Naive thymus-derived CD8-positive, alpha-beta T cell (primary cell): Measurements from ENCODE around the gene FRMD6. TPM values are rescaled to one million over a fixed set of nuclear protein-coding genes. Genes with fewer than 3 reads are reported as not detected.
A peak's percentile ranks its signal among the peaks of the same experiment; 100 is the strongest.
"Not testable (repeated sequence)": the region's sequence is repeated elsewhere in the genome, so short reads cannot be mapped to it uniquely, and the experiment has no call there.

Source experiments
- ATAC-seq, 2 donors: fragments of 150-1000 bp; cut with Tn5 transposase in 1 of 2; sonication (Bioruptor Pico), chemical (Tn5 transposase) in 1 of 2; 1 replicate in 1 of 2; 2 replicates in 1 of 2; pipeline ENCODE4 v1.10.0; 2021; ENCODE audit warnings: mild to moderate bottlenecking in 2 of 2, moderate library complexity in 2 of 2
- POLR2A ChIA-PET: fragments of 350-600 bp; sonication (Branson Sonifier 250); formaldehyde crosslinking; loops from one replicate; lab custom pipeline; 2021; ENCODE audit warnings: antibody characterized with exemption; lab: Charles Lee
- DNase-seq, 10 donors: peaks; one replicate each; pipeline versions ENCODE4 v3.0.0 to v3.0.0-alpha.2; 2020 to 2022
- H3K27ac Mint-ChIP-seq, 10 donors: one replicate each; pipeline ENCODE4 v1.8.0; 2020 to 2022; ENCODE audit warnings: mild to moderate bottlenecking in 10 of 10, mixed read lengths in 10 of 10, moderate library complexity in 4 of 10, inconsistent platforms in 1 of 10
- H3K27me3 Mint-ChIP-seq, 5 donors: one replicate each; pipeline ENCODE4 v1.8.0; 2021 to 2022; ENCODE audit warnings: mixed read lengths in 5 of 5
- H3K36me3 Mint-ChIP-seq, 3 donors: one replicate each; pipeline ENCODE4 v1.8.0; 2020 to 2022; ENCODE audit warnings: mixed read lengths in 3 of 3, mild to moderate bottlenecking in 2 of 3, inconsistent platforms in 1 of 3
- H3K4me1 Mint-ChIP-seq, 4 donors: one replicate each; pipeline ENCODE4 v1.8.0; 2021 to 2022; ENCODE audit warnings: mixed read lengths in 4 of 4
- H3K4me3 Mint-ChIP-seq, 10 donors: one replicate each; pipeline ENCODE4 v1.8.0; 2020 to 2022; ENCODE audit warnings: mild to moderate bottlenecking in 10 of 10, mixed read lengths in 10 of 10, moderate library complexity in 6 of 10, inconsistent platforms in 1 of 10
- H3K9me3 Mint-ChIP-seq, 9 donors: one replicate each; pipeline ENCODE4 v1.8.0; 2020 to 2022; ENCODE audit warnings: mixed read lengths in 9 of 9, mild to moderate bottlenecking in 3 of 9, inconsistent platforms in 1 of 9, moderate library complexity in 1 of 9
- polyA plus RNA-seq, 3 donors: library from polyadenylated mRNA; unstranded; fragments of 300-500 nt; fragmentation: Illumina TruSeq; gene quantifications; one replicate each; pipeline ENCODE4 v1.2.3, GENCODE V29; 2021
- total RNA-seq, 8 experiments: library from RNA in 2 of 8; stranded (reverse) in 2 of 8; gene quantifications; one replicate each; pipeline ENCODE4 v1.2.3 and lab custom pipeline; 2021 to 2026

FRMD6 gene
- total and polyA plus RNA-seq, 5 experiments from 2014 or later, result 0.15 to 4.2 (median 0.44) TPM

- ATAC-seq (no peak), DNase-seq (no peak)
- POLR2A ChIA-PET, result no interaction called here
- H3K27ac Mint-ChIP-seq, result no peak overlapping the region
- peaks cover 0 to 1% (median 0%) of the 10 kb centered on the region in 4 donors for H3K4me1 Mint-ChIP-seq
- peaks cover 0 to 17% (median 2%) of the 10 kb centered on the region in 5 donors for H3K27me3 Mint-ChIP-seq
- no peaks in the 10 kb centered on the region for H3K36me3 Mint-ChIP-seq
- peaks cover 0 to 3% (median 0%) of the 10 kb centered on the region in 9 donors for H3K9me3 Mint-ChIP-seq
- H3K4me3 Mint-ChIP-seq, result no peak overlapping the region
These were observed 34.8 kb upstream of the FRMD6 start for GRCh38 chr14:51616724-51617409.

DNA sequence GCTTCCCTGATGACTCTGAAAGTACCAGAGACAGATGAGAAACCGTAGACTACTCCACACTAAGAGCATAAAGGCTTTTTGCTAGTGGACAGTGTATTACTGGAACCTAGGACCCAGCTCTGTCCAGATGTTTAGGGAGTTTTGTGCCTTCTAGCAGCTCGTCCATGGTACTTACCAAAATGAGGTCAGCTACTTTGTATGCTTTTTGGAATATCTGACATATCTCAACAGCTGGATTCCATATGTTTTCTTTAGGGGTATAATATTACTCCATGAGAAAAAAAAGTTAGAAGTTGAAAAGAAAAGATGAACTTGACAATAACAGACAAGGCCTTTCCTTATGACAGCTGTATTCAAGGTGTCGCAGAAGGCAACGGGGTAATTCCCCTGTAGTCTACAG lies 32.1 kb upstream of the FRMD6 start:
- ATAC-seq (no peak), DNase-seq (no peak)
- POLR2A ChIA-PET, result no interaction called here

GRCh38 chr14:51620056-51620455 lies 31.7 kb upstream of the FRMD6 start:
- H3K27ac Mint-ChIP-seq, result no peak overlapping the region

More for the DNA sequence above, 32.1 kb upstream of the FRMD6 start:
- peaks cover 0 to 22% (median 5%) of the 10 kb centered on the region in 5 donors for H3K27me3 Mint-ChIP-seq
- H3K9me3 Mint-ChIP-seq, result peaks cover 0 to 4% (median 0%) of the 10 kb centered on the region in 9 donors
- no peaks in the 10 kb centered on the region for H3K36me3 Mint-ChIP-seq
- no peak overlapping the region for H3K27ac Mint-ChIP-seq
- H3K4me3 Mint-ChIP-seq, result no peak overlapping the region
- H3K4me1 Mint-ChIP-seq, result peaks cover 0 to 1% (median 0%) of the 10 kb centered on the region in 4 donors

GRCh38 chr14:51621654-51622053 lies 30.1 kb upstream of the FRMD6 start:
- ATAC-seq, result no peak
- POLR2A ChIA-PET, result no interaction called here
- H3K9me3 Mint-ChIP-seq, result peaks cover 0 to 4% (median 0%) of the 10 kb centered on the region in 9 donors
- H3K36me3 Mint-ChIP-seq, result no peaks in the 10 kb centered on the region
- peaks cover 0 to 15% (median 3%) of the 10 kb centered on the region in 5 donors for H3K27me3 Mint-ChIP-seq
- H3K4me1 Mint-ChIP-seq, result peaks cover 0 to under 1% (median under 1%) of the 10 kb centered on the region in 4 donors
- DNase-seq, result no peak
- H3K27ac Mint-ChIP-seq, result no peak overlapping the region
- no peak overlapping the region for H3K4me3 Mint-ChIP-seq

More at GRCh38 chr14:51620056-51620455, 31.7 kb upstream of the FRMD6 start:
- Mint-ChIP-seq H3K27me3 (peaks cover 0 to 22% (median 5%) of the 10 kb centered on the region in 5 donors), H3K4me1 (peaks cover 0 to 1% (median 0%) of the 10 kb centered on the region in 4 donors), H3K9me3 (peaks cover 0 to 4% (median 0%) of the 10 kb centered on the region in 9 donors), H3K4me3 (no peak overlapping the region), H3K36me3 (no peaks in the 10 kb centered on the region)
- POLR2A ChIA-PET, result no interaction called here
- no peak for DNase-seq
- no peak for ATAC-seq

DNA sequence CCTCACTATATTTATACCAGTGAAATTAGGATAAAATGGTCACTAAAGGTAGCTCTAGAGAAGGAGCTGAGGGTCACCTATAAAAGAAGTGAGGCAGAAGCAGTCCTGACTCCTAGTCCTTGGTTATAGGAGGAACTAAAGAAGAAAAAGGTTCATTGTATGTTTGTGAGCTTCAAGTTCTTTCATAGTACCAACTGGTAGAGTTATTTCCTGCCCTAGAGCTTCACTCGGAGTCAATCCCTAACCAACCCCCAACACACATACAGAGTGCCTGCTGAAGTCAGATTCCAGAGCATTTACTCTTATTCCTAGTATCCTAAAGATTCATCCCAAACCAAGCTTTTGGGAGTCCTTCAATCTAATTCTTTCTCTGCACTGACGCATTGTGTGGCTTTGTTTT lies 29.3 kb upstream of the FRMD6 start:
- Mint-ChIP-seq H3K9me3 (peaks cover 0 to 4% (median 0%) of the 10 kb centered on the region in 9 donors), H3K4me3 (no peak overlapping the region), H3K27ac (no peak overlapping the region), H3K27me3 (peaks cover 0 to 12% (median 3%) of the 10 kb centered on the region in 5 donors), H3K36me3 (no peaks in the 10 kb centered on the region), H3K4me1 (peaks cover 4 to 8% (median 5%) of the 10 kb centered on the region in 4 donors)
- POLR2A ChIA-PET, result no interaction called here
- ATAC-seq, result no peak
- DNase-seq, result no peak

- H3K36me3 Mint-ChIP-seq, result peaks cover 0 to 3% (median 0%) of the 10 kb centered on the region in 3 donors
- H3K4me1 Mint-ChIP-seq, result peaks cover 4 to 10% (median 5%) of the 10 kb centered on the region in 4 donors
- ATAC-seq, result no peak
These were observed 26.6 kb upstream of the FRMD6 start for GRCh38 chr14:51624955-51625569.

DNA sequence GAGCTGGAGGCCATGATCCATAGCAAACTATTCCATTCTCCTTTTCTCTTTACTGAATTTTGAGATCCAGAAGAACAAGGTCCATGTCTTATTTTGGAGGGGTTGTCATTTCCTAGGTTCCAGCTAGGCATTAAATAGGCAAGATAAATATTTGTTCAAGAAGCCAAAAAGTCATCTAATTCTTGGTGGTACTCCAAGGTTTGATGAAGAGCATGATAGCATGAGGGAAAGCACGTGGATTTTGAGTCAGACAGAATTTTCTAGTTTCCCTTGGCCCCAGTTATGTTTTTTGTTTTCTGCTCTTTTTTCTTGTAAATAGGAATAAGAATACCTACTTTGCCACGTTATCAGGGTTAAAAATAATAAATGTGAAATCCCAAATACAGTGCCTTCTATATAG lies 25.5 kb upstream of the FRMD6 start:
- no peak overlapping the region for H3K27ac Mint-ChIP-seq
- peaks cover 0 to 7% (median 0%) of the 10 kb centered on the region in 9 donors for H3K9me3 Mint-ChIP-seq
- H3K4me3 Mint-ChIP-seq, result no peak overlapping the region
- peaks cover 4 to 10% (median 5%) of the 10 kb centered on the region in 4 donors for H3K4me1 Mint-ChIP-seq
- ATAC-seq, result no peak
- POLR2A ChIA-PET, result no interaction called here
- H3K36me3 Mint-ChIP-seq, result peaks cover 0 to 3% (median 0%) of the 10 kb centered on the region in 3 donors
- DNase-seq, result no peak
- peaks cover 0 to 9% (median 3%) of the 10 kb centered on the region in 5 donors for H3K27me3 Mint-ChIP-seq

More at GRCh38 chr14:51624955-51625569, 26.6 kb upstream of the FRMD6 start:
- peaks cover 0 to 7% (median 0%) of the 10 kb centered on the region in 9 donors for H3K9me3 Mint-ChIP-seq
- H3K27me3 Mint-ChIP-seq, result peaks cover 0 to 9% (median 3%) of the 10 kb centered on the region in 5 donors
- no peak overlapping the region for H3K4me3 Mint-ChIP-seq
- DNase-seq, result no peak
- POLR2A ChIA-PET, result no interaction called here
- H3K27ac Mint-ChIP-seq, result no peak overlapping the region

DNA sequence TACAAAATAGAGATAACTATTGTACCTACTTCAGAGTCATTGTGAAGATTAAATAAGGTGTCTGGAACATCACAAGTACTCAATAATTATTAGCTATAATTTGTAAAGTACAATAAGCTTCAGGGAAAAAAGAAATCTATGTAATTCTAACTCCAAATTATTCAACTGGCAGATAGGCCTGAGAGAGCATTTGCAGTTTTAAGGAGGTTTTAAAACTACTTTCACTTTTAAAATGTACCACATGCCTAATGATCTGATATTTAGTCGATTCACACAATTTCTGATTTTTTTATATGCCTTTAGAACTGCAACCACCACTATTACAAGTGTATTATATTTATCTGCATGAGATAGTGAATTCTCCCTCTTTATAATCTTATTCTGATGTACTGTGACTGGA lies 24.9 kb upstream of the FRMD6 start:
- no peak overlapping the region for H3K27ac Mint-ChIP-seq
- peaks cover 4 to 10% (median 5%) of the 10 kb centered on the region in 4 donors for H3K4me1 Mint-ChIP-seq
- H3K27me3 Mint-ChIP-seq, result peaks cover 0 to 9% (median 6%) of the 10 kb centered on the region in 5 donors
- POLR2A ChIA-PET, result no interaction called here
- H3K4me3 Mint-ChIP-seq, result no peak overlapping the region
- DNase-seq (no peak), ATAC-seq (no peak)
- peaks cover 0 to 7% (median 0%) of the 10 kb centered on the region in 9 donors for H3K9me3 Mint-ChIP-seq
- H3K36me3 Mint-ChIP-seq, result peaks cover 0 to 3% (median 0%) of the 10 kb centered on the region in 3 donors

DNA sequence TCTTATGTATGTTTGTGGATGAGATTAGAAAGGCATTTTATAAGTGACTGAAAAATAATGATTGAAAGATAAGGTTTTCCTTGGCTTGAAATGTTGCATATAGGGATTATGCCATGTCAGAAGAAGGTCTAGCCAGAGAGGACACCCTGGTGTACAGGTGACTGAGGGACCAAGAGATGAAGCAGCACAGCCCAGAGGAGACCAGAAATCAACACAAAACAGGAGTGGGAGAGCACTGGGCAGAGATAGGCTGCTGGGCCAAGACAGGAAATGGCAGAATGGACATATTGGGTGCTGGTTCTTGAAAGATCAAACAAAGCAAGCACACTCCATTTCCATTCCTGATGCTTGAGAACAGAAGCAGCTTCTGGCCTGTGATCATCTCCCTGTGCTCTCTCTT lies 24.4 kb upstream of the FRMD6 start:
- POLR2A ChIA-PET, result no interaction called here
- peaks cover 4 to 10% (median 5%) of the 10 kb centered on the region in 4 donors for H3K4me1 Mint-ChIP-seq
- H3K9me3 Mint-ChIP-seq, result peaks cover 0 to 7% (median 0%) of the 10 kb centered on the region in 9 donors
- ATAC-seq, result no peak
- H3K4me3 Mint-ChIP-seq, result no peak overlapping the region
- no peak for DNase-seq
- H3K27ac Mint-ChIP-seq, result no peak overlapping the region
- peaks cover 0 to 3% (median 0%) of the 10 kb centered on the region in 3 donors for H3K36me3 Mint-ChIP-seq
- H3K27me3 Mint-ChIP-seq, result peaks cover 0 to 12% (median 8%) of the 10 kb centered on the region in 5 donors

GRCh38 chr14:51628238-51628637 lies 23.5 kb upstream of the FRMD6 start:
- peaks cover 0 to 7% (median 0%) of the 10 kb centered on the region in 9 donors for H3K9me3 Mint-ChIP-seq
- H3K27ac Mint-ChIP-seq, result no peak overlapping the region
- H3K4me1 Mint-ChIP-seq, result peaks cover 4 to 10% (median 5%) of the 10 kb centered on the region in 4 donors
- no peak overlapping the region for H3K4me3 Mint-ChIP-seq
- DNase-seq, result no peak
- ATAC-seq, result no peak
- H3K27me3 Mint-ChIP-seq, result peaks cover 0 to 13% (median 10%) of the 10 kb centered on the region in 5 donors
- H3K36me3 Mint-ChIP-seq, result peaks cover 0 to 3% (median 0%) of the 10 kb centered on the region in 3 donors
- POLR2A ChIA-PET, result no interaction called here

- Mint-ChIP-seq H3K27me3 (peaks cover 7 to 18% (median 11%) of the 10 kb centered on the region in 5 donors), H3K9me3 (peaks cover 0 to 3% (median 0%) of the 10 kb centered on the region in 9 donors)
These were observed 20.7 kb upstream of the FRMD6 start for GRCh38 chr14:51630987-51631386.

DNA sequence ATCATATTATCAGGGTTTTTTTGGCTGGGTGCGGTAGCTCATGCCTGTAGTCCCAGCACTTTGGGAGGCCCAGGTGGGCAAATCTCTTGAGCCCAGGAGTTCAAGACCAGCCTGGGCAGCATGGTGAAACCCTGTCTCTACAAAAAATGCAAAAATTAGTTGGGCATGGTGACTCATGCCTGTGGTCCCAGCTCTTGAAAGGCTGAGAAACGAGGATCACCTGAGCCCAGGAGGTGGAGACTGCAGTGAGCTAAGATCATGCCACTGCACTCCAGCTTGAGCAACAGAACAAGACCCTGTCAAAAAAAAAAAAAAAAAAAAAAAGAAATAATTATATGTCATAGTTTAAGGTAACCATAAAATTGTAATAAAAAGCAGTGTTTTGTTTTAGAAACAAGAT lies 18.4 kb upstream of the FRMD6 start:
- H3K27ac Mint-ChIP-seq, H3K36me3 Mint-ChIP-seq, DNase-seq, ATAC-seq, H3K4me3 Mint-ChIP-seq, H3K4me1 Mint-ChIP-seq, H3K9me3 Mint-ChIP-seq: not testable (repeated sequence)
- peaks cover 15 to 27% (median 25%) of the 10 kb centered on the region in 5 donors for H3K27me3 Mint-ChIP-seq
- POLR2A ChIA-PET, result interaction anchor here (0.7 kb wide), 1 partner anchor 19 kb away, joined by 4 read pairs; no protein-coding TSS in a partner anchor

More at GRCh38 chr14:51630987-51631386, 20.7 kb upstream of the FRMD6 start:
- H3K27ac Mint-ChIP-seq, result no peak overlapping the region
- no peak for ATAC-seq
- no peak overlapping the region for H3K4me3 Mint-ChIP-seq
- H3K4me1 Mint-ChIP-seq, result peaks cover 4 to 10% (median 5%) of the 10 kb centered on the region in 4 donors
- no peak for DNase-seq
- H3K36me3 Mint-ChIP-seq, result peaks cover 0 to 3% (median 0%) of the 10 kb centered on the region in 3 donors
- POLR2A ChIA-PET, result no interaction called here

- DNase-seq (no peak), ATAC-seq (no peak)
- no peaks in the 10 kb centered on the region for H3K36me3 Mint-ChIP-seq
- peaks cover 15 to 28% (median 26%) of the 10 kb centered on the region in 5 donors for H3K27me3 Mint-ChIP-seq
- no peaks in the 10 kb centered on the region for H3K4me1 Mint-ChIP-seq
- H3K9me3 Mint-ChIP-seq, result peaks cover 0 to 2% (median 0%) of the 10 kb centered on the region in 9 donors
- no peak overlapping the region for H3K4me3 Mint-ChIP-seq
- H3K27ac Mint-ChIP-seq, result peak overlapping the region in 1 of 10 donors; percentile 28
- POLR2A ChIA-PET, result no interaction called here
These were observed 15.6 kb upstream of the FRMD6 start for GRCh38 chr14:51636109-51636508.
